CD4-positive, alpha-beta T cell (primary cell): ENCODE data around the gene UPF1. TPM values are rescaled to one million over a fixed set of nuclear protein-coding genes. Genes with fewer than 3 reads are reported as not detected.

Experiments
- ATAC-seq: fragments of 200-7000 bp; cut with Tn5 transposase; one replicate; pipeline ENCODE4 v1.10.0; 2022; ENCODE audit warnings: mild to moderate bottlenecking; ENCODE audit not compliant: poor library complexity
- CTCF ChIA-PET: fragments of 350-600 bp; sonication (Branson Sonifier 250); formaldehyde crosslinking; loops from one replicate; lab custom pipeline; 2021; ENCODE audit warnings: antibody characterized with exemption, inconsistent platforms; lab: Charles Lee
- POLR2A ChIA-PET: fragments of 350-600 bp; sonication (Branson Sonifier 250); formaldehyde crosslinking; loops from one replicate; lab custom pipeline; 2021; ENCODE audit warnings: antibody characterized with exemption, inconsistent platforms; lab: Charles Lee
- DNase-seq, 14 experiments: peaks; one replicate each; pipeline ENCODE4 v3.0.0-alpha.2; 2013 to 2020; ENCODE audit warnings: mixed read lengths in 2 of 14
- H3K27ac ChIP-seq, 2 donors: one replicate each; pipeline versions ENCODE4 v1.5.1 to v1.7.0; 2013; ENCODE audit warnings: low read length in 2 of 2, low read depth in 1 of 2, mild to moderate bottlenecking in 1 of 2
- H3K27me3 ChIP-seq, 2 experiments: 1 replicate in 1 of 2; 2 replicates in 1 of 2; pipeline versions ENCODE4 v1.6.1 to v1.7.0; 2013; ENCODE audit warnings: low read length in 2 of 2, control low read depth in 1 of 2, mild to moderate bottlenecking in 1 of 2, moderate library complexity in 1 of 2; ENCODE audit not compliant: insufficient read depth in 2 of 2, control insufficient read depth in 1 of 2
- H3K36me3 ChIP-seq: one replicate; pipeline ENCODE4 v1.6.1; 2013; ENCODE audit warnings: low read length, control low read depth; ENCODE audit not compliant: insufficient read depth
- H3K4me1 ChIP-seq: one replicate; pipeline ENCODE4 v1.6.1; 2013; ENCODE audit warnings: low read length, control low read depth; ENCODE audit not compliant: insufficient read depth
- H3K4me3 ChIP-seq: one replicate; pipeline ENCODE4 v1.5.1; 2013; ENCODE audit warnings: mild to moderate bottlenecking, low read length, moderate library complexity
- H3K9me3 ChIP-seq, 2 experiments: 1 replicate in 1 of 2; 2 replicates in 1 of 2; pipeline versions ENCODE4 v1.6.1 to v1.7.0; 2013; ENCODE audit warnings: low read length in 2 of 2, mild to moderate bottlenecking in 2 of 2, control low read depth in 1 of 2, moderate library complexity in 1 of 2; ENCODE audit not compliant: control insufficient read depth in 1 of 2, insufficient read depth in 1 of 2
- H3K27ac Mint-ChIP-seq: one replicate; pipeline ENCODE4 v1.8.0; 2020; ENCODE audit warnings: mixed read lengths
- H3K27me3 Mint-ChIP-seq: one replicate; pipeline ENCODE4 v1.8.0; 2021; ENCODE audit warnings: mixed read lengths
- H3K36me3 Mint-ChIP-seq: one replicate; pipeline ENCODE4 v1.8.0; 2021; ENCODE audit warnings: low read depth, mixed read lengths
- H3K4me1 Mint-ChIP-seq: one replicate; pipeline ENCODE4 v1.8.0; 2021; ENCODE audit warnings: low read depth, mixed read lengths
- H3K4me3 Mint-ChIP-seq: one replicate; pipeline ENCODE4 v1.8.0; 2020; ENCODE audit warnings: mild to moderate bottlenecking, mixed read lengths
- H3K9me3 Mint-ChIP-seq: one replicate; pipeline ENCODE4 v1.8.0; 2020; ENCODE audit warnings: mixed read lengths
- intact Hi-C, 2 experiments: fragments of 100-400 bp; cut with DNase I in 1 of 2; cut with micrococcal nuclease in 1 of 2; formaldehyde crosslinking; loops; one replicate each; pipeline versions ENCODE4 v1.15.1 to v1.9.0; 2023 to 2025; cut with DNase I, micrococcal nuclease
- total RNA-seq, 174 experiments: library from RNA in 2 of 174; stranded (reverse) in 2 of 174; gene quantifications; one replicate each; pipeline ENCODE4 v1.2.3 and lab custom pipeline; 2021 to 2026
- TF ChIP-seq, protein P1 (sequence below): fragments of 200-600 bp; IDR thresholded peaks from one replicate; pipeline ENCODE4 v1.8.0; 2022; ENCODE audit warnings: antibody characterized with exemption, mild to moderate bottlenecking

UPF1 gene
- total RNA-seq, 2 experiments from 2014 or later = 146 to 150 TPM

GRCh38 chr19:18861917-18862316, 30.2 kb downstream of the UPF1 start:
- no peak overlapping the region for H3K27ac ChIP-seq
- H3K9me3 ChIP-seq = no peaks in the 10 kb centered on the region
- Mint-ChIP-seq H3K4me1 (peaks cover 3% of the 10 kb centered on the region), H3K36me3 (peaks cover 89% of the 10 kb centered on the region), H3K9me3 (no peaks in the 10 kb centered on the region), H3K4me3 (no peak overlapping the region), H3K27me3 (no peaks in the 10 kb centered on the region), H3K27ac (no peak overlapping the region)
- H3K4me1 ChIP-seq = peaks cover 4% of the 10 kb centered on the region
- DNase-seq (no peak), ATAC-seq (no peak)
- no peaks in the 10 kb centered on the region for H3K27me3 ChIP-seq
- no peak overlapping the region for H3K4me3 ChIP-seq
- peaks cover 98% of the 10 kb centered on the region for H3K36me3 ChIP-seq
- intact Hi-C loops = no loop called here
- TF ChIP-seq, protein P1, sequence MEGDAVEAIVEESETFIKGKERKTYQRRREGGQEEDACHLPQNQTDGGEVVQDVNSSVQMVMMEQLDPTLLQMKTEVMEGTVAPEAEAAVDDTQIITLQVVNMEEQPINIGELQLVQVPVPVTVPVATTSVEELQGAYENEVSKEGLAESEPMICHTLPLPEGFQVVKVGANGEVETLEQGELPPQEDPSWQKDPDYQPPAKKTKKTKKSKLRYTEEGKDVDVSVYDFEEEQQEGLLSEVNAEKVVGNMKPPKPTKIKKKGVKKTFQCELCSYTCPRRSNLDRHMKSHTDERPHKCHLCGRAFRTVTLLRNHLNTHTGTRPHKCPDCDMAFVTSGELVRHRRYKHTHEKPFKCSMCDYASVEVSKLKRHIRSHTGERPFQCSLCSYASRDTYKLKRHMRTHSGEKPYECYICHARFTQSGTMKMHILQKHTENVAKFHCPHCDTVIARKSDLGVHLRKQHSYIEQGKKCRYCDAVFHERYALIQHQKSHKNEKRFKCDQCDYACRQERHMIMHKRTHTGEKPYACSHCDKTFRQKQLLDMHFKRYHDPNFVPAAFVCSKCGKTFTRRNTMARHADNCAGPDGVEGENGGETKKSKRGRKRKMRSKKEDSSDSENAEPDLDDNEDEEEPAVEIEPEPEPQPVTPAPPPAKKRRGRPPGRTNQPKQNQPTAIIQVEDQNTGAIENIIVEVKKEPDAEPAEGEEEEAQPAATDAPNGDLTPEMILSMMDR = no peak
- CTCF ChIA-PET = no interaction called here
- POLR2A ChIA-PET = interaction anchor here (0.5 to 1.2 kb wide), 2 partner anchors 8 to 19 kb away, joined by 3 read pairs; no protein-coding TSS in a partner anchor

GRCh38 chr19:18862976-18863842, 31.4 kb downstream of the UPF1 start:
- Histone ChIP-seq H3K4me3 (no peak overlapping the region), H3K36me3 (peaks cover 98% of the 10 kb centered on the region), H3K9me3 (no peaks in the 10 kb centered on the region), H3K4me1 (peaks cover 4% of the 10 kb centered on the region), H3K27ac (no peak overlapping the region), H3K27me3 (no peaks in the 10 kb centered on the region)
- Mint-ChIP-seq H3K27ac (no peak overlapping the region), H3K4me3 (no peak overlapping the region), H3K9me3 (no peaks in the 10 kb centered on the region), H3K4me1 (peaks cover 3% of the 10 kb centered on the region), H3K36me3 (peaks cover 89% of the 10 kb centered on the region), H3K27me3 (no peaks in the 10 kb centered on the region)
- POLR2A ChIA-PET = no interaction called here
- DNase-seq = no peak
- TF ChIP-seq, protein P1 = no peak
- intact Hi-C loops = no loop called here
- CTCF ChIA-PET = interaction anchor here (1.2 kb wide), 1 partner anchor 16 kb away, joined by 3 read pairs; no protein-coding TSS in a partner anchor
- ATAC-seq = no peak

- peaks cover 84% of the 10 kb centered on the region for H3K36me3 Mint-ChIP-seq
- Histone ChIP-seq H3K9me3 (no peaks in the 10 kb centered on the region), H3K36me3 (peaks cover 93% of the 10 kb centered on the region), H3K27me3 (no peaks in the 10 kb centered on the region), H3K4me3 (no peak overlapping the region), H3K27ac (no peak overlapping the region), H3K4me1 (peaks cover 4% of the 10 kb centered on the region)
- H3K9me3 Mint-ChIP-seq = no peaks in the 10 kb centered on the region
- intact Hi-C loops = no loop called here
- DNase-seq (no peak), ATAC-seq (no peak)
- H3K27ac Mint-ChIP-seq = no peak overlapping the region
- ChIA-PET POLR2A (no interaction called here), CTCF (no interaction called here)
- TF ChIP-seq, protein P1 = no peak
- no peaks in the 10 kb centered on the region for H3K27me3 Mint-ChIP-seq
- H3K4me1 Mint-ChIP-seq = peaks cover 3% of the 10 kb centered on the region
- H3K4me3 Mint-ChIP-seq = no peak overlapping the region
Measured at GRCh38 chr19:18863843-18864362, 32.1 kb downstream of the UPF1 start.
